Femur (tissue), 1 donor: ENCODE data around the gene ACAP2.
"Not testable (repeated sequence)": the region's sequence is repeated elsewhere in the genome, so short reads cannot be mapped to it uniquely, and the experiment has no call there.

Source experiments
- DNase-seq: peaks from one replicate; pipeline ENCODE4 v3.0.0-alpha.2; 2017

Gene ACAP2

GRCh38 chr3:195386739-195387138 is 56.1 kb downstream of the ACAP2 start:
- no peak for DNase-seq

DNA sequence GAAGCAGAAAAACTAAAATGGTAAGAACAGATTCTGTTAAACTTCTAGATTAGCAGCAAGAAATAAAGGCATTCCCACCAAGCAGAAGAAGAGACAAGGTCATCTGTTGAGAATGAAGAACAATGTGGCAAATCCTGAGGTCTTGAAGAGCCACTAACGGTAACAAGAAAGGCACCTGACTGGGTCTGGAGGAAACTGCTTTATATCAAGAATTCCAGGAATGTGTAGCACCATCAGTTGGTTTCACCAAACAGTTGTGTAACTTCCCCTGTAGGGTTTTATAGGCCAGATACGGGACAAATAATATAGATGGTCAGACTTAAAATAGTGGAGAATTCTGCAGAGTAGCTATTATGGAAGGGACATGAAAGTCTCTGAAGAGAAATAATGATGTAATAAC is 57.3 kb downstream of the ACAP2 start:
- DNase-seq = no peak

- no peak for DNase-seq
These were observed 57.9 kb downstream of the ACAP2 start for GRCh38 chr3:195384952-195385351.

DNA sequence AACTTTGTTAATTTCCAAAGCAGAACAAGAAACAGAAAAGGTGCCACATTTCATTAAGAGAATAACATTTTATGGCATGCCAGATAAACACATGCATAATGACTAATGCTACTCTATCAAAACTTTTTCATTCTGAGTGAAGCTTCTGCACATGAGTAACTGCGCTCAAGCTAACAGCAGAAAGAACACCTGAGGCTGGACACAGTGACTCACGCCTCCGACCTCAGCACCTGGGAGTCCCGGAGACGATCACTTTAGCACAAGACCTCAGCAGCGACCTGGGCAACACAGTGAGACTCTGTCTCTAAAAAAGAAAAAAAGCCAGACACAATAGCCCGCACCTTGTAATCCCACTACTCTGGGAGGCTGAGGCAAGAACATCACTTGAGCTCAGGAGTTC is 70.6 kb downstream of the ACAP2 start:
- no peak for DNase-seq

- DNase-seq = no peak
These were observed 76.5 kb downstream of the ACAP2 start for GRCh38 chr3:195366200-195366925.

DNA sequence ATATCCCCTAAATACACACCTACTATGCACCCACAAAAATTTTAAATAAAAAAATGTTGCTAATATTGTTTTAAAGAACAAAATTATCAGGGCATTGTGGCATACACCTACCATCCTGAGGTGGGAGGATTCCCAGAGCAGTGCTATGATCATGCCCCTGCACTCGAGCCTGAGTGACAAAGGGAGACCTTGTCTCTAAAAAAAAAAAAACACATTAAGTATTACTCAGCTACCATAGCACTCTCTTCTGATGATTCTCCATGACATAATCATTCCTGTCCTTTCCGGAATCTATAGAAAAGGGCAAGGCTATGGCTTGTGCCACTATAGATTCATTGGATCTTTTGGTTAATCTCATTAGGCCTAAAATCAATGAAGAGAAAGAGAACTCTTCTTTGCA is 77.4 kb downstream of the ACAP2 start:
- no peak for DNase-seq

- DNase-seq = not testable (repeated sequence)
These were observed 85.0 kb downstream of the ACAP2 start for GRCh38 chr3:195357797-195358196.

- no peak for DNase-seq
These were observed 86.4 kb downstream of the ACAP2 start for GRCh38 chr3:195356151-195357086.

GRCh38 chr3:195354009-195354408 is 88.8 kb downstream of the ACAP2 start:
- DNase-seq = not testable (repeated sequence)

- DNase-seq = no peak
These were observed 89.8 kb downstream of the ACAP2 start for GRCh38 chr3:195352895-195353488.

DNA sequence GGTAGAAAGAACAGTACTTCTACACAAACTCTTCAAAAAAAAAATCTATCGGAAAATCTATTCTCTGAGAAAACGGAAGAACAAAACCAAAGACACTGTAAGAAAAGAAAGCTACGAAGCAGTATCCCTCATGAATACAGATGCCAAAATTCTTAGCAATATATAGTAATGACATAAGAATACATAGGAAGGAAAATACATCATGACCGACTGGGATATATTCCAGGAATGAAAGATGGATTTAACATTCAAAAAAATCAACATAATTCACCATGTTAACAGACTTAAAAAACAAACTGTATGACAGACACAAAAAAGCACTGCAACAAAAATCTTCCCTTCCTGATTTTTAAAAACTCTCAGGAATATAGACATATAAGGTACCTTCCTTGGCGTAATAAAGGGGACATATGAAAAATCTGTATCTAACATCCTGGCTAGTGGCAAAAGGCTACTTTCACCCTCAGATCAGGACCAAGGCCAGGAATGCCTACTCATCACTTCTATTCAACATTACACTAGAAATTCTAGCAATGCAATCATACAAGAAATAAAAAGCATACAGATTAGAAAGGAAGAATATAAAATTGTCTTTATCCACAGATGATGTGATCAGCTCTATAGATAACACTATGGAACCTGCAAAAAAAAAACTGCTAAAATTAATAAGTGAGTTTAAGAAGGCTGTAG is 94.2 kb downstream of the ACAP2 start:
- DNase-seq = no peak

DNA sequence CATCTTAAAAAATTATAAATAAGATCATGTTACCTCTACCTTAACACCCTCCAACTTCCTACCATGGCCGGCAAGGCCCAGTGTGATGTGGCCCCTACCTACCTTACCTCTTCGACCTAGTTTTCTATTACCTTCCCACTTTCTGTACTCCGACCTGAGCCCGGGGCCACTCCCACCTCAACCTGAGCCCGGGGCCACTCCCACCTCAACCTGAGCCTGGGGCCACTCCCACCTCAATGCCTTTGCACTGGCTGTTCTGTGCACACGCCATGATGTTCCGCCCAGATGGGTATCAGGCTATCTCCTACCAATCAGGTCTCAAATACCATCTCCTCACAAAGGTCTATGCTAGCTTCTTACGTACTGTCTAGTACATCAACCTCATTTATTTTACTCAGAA is 105.1 kb downstream of the ACAP2 start:
- no peak for DNase-seq

GRCh38 chr3:195334967-195335366 is 107.9 kb downstream of the ACAP2 start:
- DNase-seq = no peak

GRCh38 chr3:195319060-195319459 is 123.8 kb downstream of the ACAP2 start:
- DNase-seq = no peak

DNA sequence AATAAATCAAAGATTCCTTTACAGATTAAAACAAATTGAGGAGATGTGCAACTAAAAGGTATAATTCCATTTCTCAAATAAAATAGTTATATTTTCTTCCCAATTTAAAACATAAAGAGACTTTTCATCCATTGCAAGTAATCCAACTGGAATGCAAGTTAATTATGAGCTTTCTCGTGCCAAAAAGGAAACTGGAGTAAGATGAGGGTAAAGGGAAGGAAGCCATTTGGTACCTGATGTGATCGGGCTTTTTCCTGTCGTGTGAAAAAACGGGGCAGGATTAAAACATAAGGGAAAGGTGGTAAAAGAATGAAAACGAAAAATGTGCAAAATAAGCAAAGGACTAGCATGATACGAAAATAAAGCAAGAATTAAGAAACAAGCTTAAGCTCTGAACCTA is 130.1 kb downstream of the ACAP2 start:
- DNase-seq = no peak

GRCh38 chr3:195307711-195308110 is 135.1 kb downstream of the ACAP2 start:
- DNase-seq = no peak

GRCh38 chr3:195306369-195306768 is 136.5 kb downstream of the ACAP2 start:
- peak; percentile 36 for DNase-seq

GRCh38 chr3:195302431-195302830 is 140.4 kb downstream of the ACAP2 start:
- no peak for DNase-seq

- DNase-seq = no peak
These were observed 145.4 kb downstream of the ACAP2 start for GRCh38 chr3:195297446-195297845.

DNA sequence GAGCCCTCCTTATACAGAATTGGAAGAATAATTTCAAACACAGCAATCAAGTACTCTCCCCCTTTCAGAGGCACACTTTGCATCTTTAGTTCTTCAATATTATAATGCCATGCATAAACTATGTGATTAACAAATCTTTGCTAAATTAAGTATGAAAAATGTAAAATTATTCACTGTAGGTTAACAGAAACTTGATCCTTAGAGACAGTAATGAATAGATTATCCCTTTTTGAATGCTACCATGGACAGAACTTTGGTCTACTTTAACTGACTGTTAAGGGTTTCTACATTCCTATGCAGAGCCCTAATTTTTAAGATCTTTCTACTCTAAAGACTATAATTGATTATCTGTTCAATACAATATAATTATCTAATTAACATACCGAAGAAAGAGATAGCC is 146.2 kb downstream of the ACAP2 start:
- DNase-seq = no peak

DNA sequence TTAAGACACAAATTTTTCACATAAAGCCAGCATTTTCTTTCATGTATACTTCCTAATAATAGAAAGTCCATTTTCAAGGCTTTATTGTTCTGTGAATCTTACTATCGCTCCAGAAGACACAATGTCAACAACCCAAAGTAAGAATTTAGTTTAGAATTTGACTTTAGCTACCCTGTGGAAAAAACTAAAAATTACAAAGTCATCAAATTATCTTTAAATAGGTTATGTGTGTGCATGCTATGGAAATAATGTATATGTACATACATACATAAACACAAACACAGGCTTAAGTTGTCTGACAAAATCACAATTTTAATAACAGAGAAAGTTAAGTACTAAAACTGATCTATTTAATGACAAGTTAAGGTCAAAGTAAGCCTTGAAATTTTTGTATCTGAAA is 151.7 kb downstream of the ACAP2 start:
- DNase-seq = no peak

GRCh38 chr3:195290643-195291042 is 152.2 kb downstream of the ACAP2 start:
- DNase-seq = not testable (repeated sequence)
